ENCODE data around the gene GPR141. TPM values are rescaled to one million over a fixed set of nuclear protein-coding genes. Genes with fewer than 3 reads are reported as not detected.
"Not testable (repeated sequence)": the region's sequence is repeated elsewhere in the genome, so short reads cannot be mapped to it uniquely, and the experiment has no call there.

GPR141 gene
- total RNA-seq, 1 experiment from 2014 or later = not detected

DNA sequence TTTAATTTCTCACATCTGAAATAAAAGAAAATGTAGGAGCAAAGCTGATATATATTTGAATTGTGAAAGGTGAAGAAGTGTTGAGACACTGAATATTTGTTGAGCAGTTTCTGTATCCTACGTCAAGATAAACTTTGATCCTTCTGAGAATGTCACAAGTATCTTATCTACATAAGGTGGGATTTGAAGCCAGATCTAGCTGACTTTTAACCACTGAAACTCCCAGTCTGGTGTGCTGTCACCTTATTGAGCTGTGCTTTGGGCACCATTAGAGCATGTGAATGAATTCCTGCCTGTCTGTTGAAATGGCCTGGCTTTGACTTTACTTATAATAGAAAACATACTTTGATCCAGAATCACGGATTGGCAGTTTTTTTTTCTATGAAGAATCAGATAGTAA lies 15.2 kb downstream of the GPR141 start:
- CTCF ChIA-PET = no interaction called here

DNA sequence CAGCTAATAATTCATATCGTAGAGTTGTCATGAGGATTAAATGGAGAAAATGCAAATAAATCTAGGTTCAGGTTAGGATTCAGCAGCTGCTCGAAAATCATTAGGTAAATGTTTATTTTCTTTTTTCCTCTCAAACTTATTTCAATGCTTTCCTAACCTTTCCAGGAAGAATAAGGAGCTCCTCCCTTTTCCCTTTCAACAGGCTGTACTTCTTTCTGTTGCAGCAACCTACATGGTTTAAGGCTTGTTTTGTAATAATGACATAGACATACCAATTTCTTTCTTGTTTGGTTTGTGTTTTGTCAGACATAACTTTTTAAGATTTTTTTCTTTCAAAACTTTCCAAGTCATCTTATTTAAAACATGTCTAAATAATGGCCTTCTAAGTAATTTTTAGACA lies 18.2 kb downstream of the GPR141 start:
- Histone ChIP-seq H3K36me3 (ENCODE audit: control insufficient read depth, insufficient read depth, low read length) (no peaks in the 10 kb centered on the region), H3K4me3 (ENCODE audit: low read depth, low read length) (no peak overlapping the region), H3K4me1 (peaks cover 6% of the 10 kb centered on the region; the same call in 1 of the 2 replicates), H3K27me3 (replicated peaks; ENCODE audit: control insufficient read depth, insufficient read depth, low read length) (no peaks in the 10 kb centered on the region), H3K9me3 (no peaks in the 10 kb centered on the region)
- CTCF ChIA-PET = no interaction called here
- H3K27me3 Mint-ChIP-seq (ENCODE audit: insufficient read depth, unreplicated experiment) = peaks cover 3% of the 10 kb centered on the region
- no peaks in the 10 kb centered on the region for H3K9me3 Mint-ChIP-seq (ENCODE audit: unreplicated experiment)
- H3K4me1 Mint-ChIP-seq (ENCODE audit: low read depth, unreplicated experiment) = no peaks in the 10 kb centered on the region
- no peaks in the 10 kb centered on the region for H3K36me3 Mint-ChIP-seq (ENCODE audit: insufficient read depth, unreplicated experiment)
- POLR2A ChIA-PET = no interaction called here
- DNase-seq = no peak
- no peak overlapping the region for H3K27ac Mint-ChIP-seq (ENCODE audit: unreplicated experiment)
- intact Hi-C loops (cut with micrococcal nuclease; ENCODE audit: unreplicated experiment) = no loop called here
- no peak overlapping the region for H3K4me3 Mint-ChIP-seq (ENCODE audit: unreplicated experiment)
- BruUV-seq (replicated peaks) = no TSS peak
- no peak for TF ChIP-seq CTCF (IDR thresholded peaks at IDR 0.05; ENCODE audit: insufficient read depth in 1 of 2, low read depth in 1 of 2, low read length in 1 of 2, severe bottlenecking in 1 of 2, unreplicated experiment in 1 of 2)

More for the DNA sequence above, 15.2 kb downstream of the GPR141 start:
- Mint-ChIP-seq H3K27ac (ENCODE audit: unreplicated experiment) (no peak overlapping the region), H3K27me3 (ENCODE audit: insufficient read depth, unreplicated experiment) (peaks cover 3% of the 10 kb centered on the region), H3K36me3 (ENCODE audit: insufficient read depth, unreplicated experiment) (no peaks in the 10 kb centered on the region), H3K4me1 (ENCODE audit: low read depth, unreplicated experiment) (no peaks in the 10 kb centered on the region), H3K4me3 (ENCODE audit: unreplicated experiment) (no peak overlapping the region), H3K9me3 (ENCODE audit: unreplicated experiment) (no peaks in the 10 kb centered on the region)
- no peaks in the 10 kb centered on the region for H3K27me3 ChIP-seq (replicated peaks; ENCODE audit: control insufficient read depth, insufficient read depth, low read length)
- POLR2A ChIA-PET = no interaction called here
- intact Hi-C loops (cut with micrococcal nuclease; ENCODE audit: unreplicated experiment) = no loop called here
- DNase-seq = no peak
- no peaks in the 10 kb centered on the region for H3K36me3 ChIP-seq (ENCODE audit: control insufficient read depth, insufficient read depth, low read length)
- TF ChIP-seq CTCF (IDR thresholded peaks at IDR 0.05; ENCODE audit: insufficient read depth in 1 of 2, low read depth in 1 of 2, low read length in 1 of 2, severe bottlenecking in 1 of 2, unreplicated experiment in 1 of 2) = no peak
- H3K4me1 ChIP-seq = peaks cover 6% of the 10 kb centered on the region; the same call in 1 of the 2 replicates
- no peaks in the 10 kb centered on the region for H3K9me3 ChIP-seq
- H3K4me3 ChIP-seq (ENCODE audit: low read depth, low read length) = no peak overlapping the region
- no TSS peak for BruUV-seq (replicated peaks)

GRCh38 chr7:37703361-37703760 lies 19.8 kb downstream of the GPR141 start:
- Histone ChIP-seq H3K36me3 (ENCODE audit: control insufficient read depth, insufficient read depth, low read length) (no peaks in the 10 kb centered on the region), H3K4me3 (ENCODE audit: low read depth, low read length) (no peak overlapping the region), H3K4me1 (peaks cover 6% of the 10 kb centered on the region; the same call in 1 of the 2 replicates), H3K9me3 (no peaks in the 10 kb centered on the region), H3K27me3 (replicated peaks; ENCODE audit: control insufficient read depth, insufficient read depth, low read length) (no peaks in the 10 kb centered on the region)
- BruUV-seq (replicated peaks) = no TSS peak
- Mint-ChIP-seq H3K9me3 (ENCODE audit: unreplicated experiment) (no peaks in the 10 kb centered on the region), H3K27ac (ENCODE audit: unreplicated experiment) (no peak overlapping the region), H3K4me1 (ENCODE audit: low read depth, unreplicated experiment) (no peaks in the 10 kb centered on the region), H3K4me3 (ENCODE audit: unreplicated experiment) (no peak overlapping the region), H3K36me3 (ENCODE audit: insufficient read depth, unreplicated experiment) (no peaks in the 10 kb centered on the region), H3K27me3 (ENCODE audit: insufficient read depth, unreplicated experiment) (peaks cover 3% of the 10 kb centered on the region)
- POLR2A ChIA-PET = no interaction called here
- CTCF ChIA-PET = no interaction called here
- no peak for DNase-seq
- intact Hi-C loops (cut with micrococcal nuclease; ENCODE audit: unreplicated experiment) = no loop called here
- TF ChIP-seq CTCF (IDR thresholded peaks at IDR 0.05; ENCODE audit: insufficient read depth in 1 of 2, low read depth in 1 of 2, low read length in 1 of 2, severe bottlenecking in 1 of 2, unreplicated experiment in 1 of 2) = no peak

- H3K9me3 ChIP-seq; H3K36me3 Mint-ChIP-seq (ENCODE audit: insufficient read depth, unreplicated experiment); POLR2A ChIA-PET; H3K36me3 ChIP-seq (ENCODE audit: control insufficient read depth, insufficient read depth, low read length); BruUV-seq (replicated peaks); DNase-seq; H3K27me3 Mint-ChIP-seq (ENCODE audit: insufficient read depth, unreplicated experiment); H3K4me3 ChIP-seq (ENCODE audit: low read depth, low read length); H3K27ac Mint-ChIP-seq (ENCODE audit: unreplicated experiment); H3K4me3 Mint-ChIP-seq (ENCODE audit: unreplicated experiment); H3K27me3 ChIP-seq (replicated peaks; ENCODE audit: control insufficient read depth, insufficient read depth, low read length); H3K4me1 ChIP-seq; H3K9me3 Mint-ChIP-seq (ENCODE audit: unreplicated experiment); H3K4me1 Mint-ChIP-seq (ENCODE audit: low read depth, unreplicated experiment); CTCF ChIA-PET; intact Hi-C loops (cut with micrococcal nuclease; ENCODE audit: unreplicated experiment): not testable (repeated sequence)
Observed at GRCh38 chr7:37704328-37704833, 20.8 kb downstream of the GPR141 start.
